HEK293 (cell line): Measurements from ENCODE around the gene LARGE1.

Experiments
- CTCF ChIP-seq: fragments of 450-650 bp; formaldehyde crosslinking; IDR thresholded peaks from 2 replicates; pipeline ENCODE4 v1.5.1; 2016; ENCODE audit warnings: missing biosample characterization, missing genetic modification characterization
- FEZF1 ChIP-seq: fragments of 450-650 bp; formaldehyde crosslinking; IDR thresholded peaks from 2 replicates; pipeline ENCODE4 v1.5.1; 2016; ENCODE audit warnings: missing biosample characterization, missing genetic modification characterization
- ZNF623 ChIP-seq: fragments of 450-650 bp; formaldehyde crosslinking; IDR thresholded peaks from 2 replicates; pipeline ENCODE4 v1.5.1; 2016; ENCODE audit warnings: missing biosample characterization, missing genetic modification characterization

DNA sequence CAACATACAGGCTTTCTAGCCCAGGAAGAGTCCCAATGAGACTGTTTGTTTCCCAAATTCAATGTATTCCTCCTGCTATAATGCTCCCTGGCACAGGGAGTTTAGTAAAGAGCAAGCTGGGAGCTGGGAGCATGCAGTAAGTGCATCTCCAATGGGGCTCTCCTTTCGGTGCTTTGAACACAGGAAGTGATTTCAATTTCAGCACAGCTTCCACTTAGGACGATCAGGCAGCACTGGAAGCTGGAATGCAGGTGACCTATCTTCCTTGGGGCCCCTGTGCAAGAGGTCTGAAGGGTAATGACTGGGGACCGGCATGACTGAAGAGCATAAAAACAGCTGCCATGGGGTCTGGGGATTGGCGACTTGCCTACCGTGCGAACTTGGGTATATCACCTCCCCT lies 76.0 kb downstream of the LARGE1 start:
- TF ChIP-seq CTCF (no peak), FEZF1 (tag by site-specific recombination) (no peak), ZNF623 (tag by site-specific recombination) (no peak)
